Esophagus muscularis mucosa (tissue), 4 donors: ENCODE measurements around the gene FXYD2. TPM values are rescaled to one million over a fixed set of nuclear protein-coding genes. Genes with fewer than 3 reads are reported as not detected.

ENCODE experiments used
- DNase-seq: peaks from one replicate; pipeline ENCODE4 v3.0.0-alpha.2; 2017; ENCODE audit errors: extremely low spot score
- H3K27ac ChIP-seq, 4 donors: fragments of 200-600 bp; sonication (generic); replicated peaks in 1 of 4; 1 replicate in 3 of 4; 2 replicates in 1 of 4; pipeline ENCODE4 v1.5.1; 2016 to 2019; ENCODE audit warnings: mild to moderate bottlenecking in 1 of 4
- H3K27me3 ChIP-seq, 4 donors: fragments of 200-600 bp; sonication (generic); one replicate each; pipeline versions ENCODE4 v1.5.1 to v1.6.0; 2016 to 2019
- H3K36me3 ChIP-seq, 4 donors: fragments of 200-600 bp; sonication (generic); one replicate each; pipeline ENCODE4 v1.5.1; 2016 to 2019
- H3K4me1 ChIP-seq, 4 donors: fragments of 200-600 bp; sonication (generic); one replicate each; pipeline ENCODE4 v1.5.1; 2016 to 2019
- H3K4me3 ChIP-seq, 4 donors: fragments of 200-600 bp; sonication (generic); 1 replicate in 2 of 4; 2 replicates in 2 of 4; pipeline ENCODE4 v1.5.1; 2016 to 2019; ENCODE audit warnings: mild to moderate bottlenecking in 4 of 4, moderate library complexity in 1 of 4
- H3K9me3 ChIP-seq, 4 donors: fragments of 200-600 bp; sonication (generic); 1 replicate in 3 of 4; 2 replicates in 1 of 4; pipeline ENCODE4 v1.5.1; 2016 to 2019
- CTCF ChIP-seq, 3 experiments: fragments of 200-600 bp in 2 of 3; fragments of 450-650 bp in 1 of 3; sonication (generic) in 2 of 3; IDR thresholded peaks; one replicate each; pipeline ENCODE4 v1.5.1; 2017 to 2019; ENCODE audit warnings: antibody characterized with exemption in 3 of 3, mild to moderate bottlenecking in 2 of 3, moderate library complexity in 1 of 3
- EP300 ChIP-seq: sonication (generic); formaldehyde crosslinking; IDR thresholded peaks from one replicate; pipeline ENCODE4 v1.6.1; 2017; ENCODE audit warnings: antibody characterized with exemption
- POLR2A ChIP-seq: fragments of 450-650 bp; IDR thresholded peaks from one replicate; pipeline ENCODE4 v1.6.1; 2017; ENCODE audit warnings: antibody characterized with exemption, moderate library complexity, mild to moderate bottlenecking, low read depth
- POLR2AphosphoS5 ChIP-seq, 2 donors: sonication (generic); formaldehyde crosslinking; IDR thresholded peaks; one replicate each; pipeline ENCODE4 v1.6.1; 2017; ENCODE audit warnings: antibody characterized with exemption in 2 of 2
- WGBS: methylation state at CpG from one replicate; pipeline ENCODE4 v1.1.5; 2018; 5-methylcytosine and 5-hydroxymethylcytosine counted together
- intact Hi-C: fragments of 100-400 bp; cut with DNase I; formaldehyde crosslinking; loops from one replicate; pipeline ENCODE4 v1.15.1; 2023
- total RNA-seq, 4 donors: library from RNA; depleted of rRNA; stranded (reverse); fragments of >200 nt; gene quantifications; one replicate each; pipeline versions ENCODE4 v1.1.0 to v1.2.1, GENCODE V29; 2016

FXYD2 gene
- total RNA-seq, 4 donors from 2014 or later, result 0.52 to 5.8 (median 3.7) TPM

DNA sequence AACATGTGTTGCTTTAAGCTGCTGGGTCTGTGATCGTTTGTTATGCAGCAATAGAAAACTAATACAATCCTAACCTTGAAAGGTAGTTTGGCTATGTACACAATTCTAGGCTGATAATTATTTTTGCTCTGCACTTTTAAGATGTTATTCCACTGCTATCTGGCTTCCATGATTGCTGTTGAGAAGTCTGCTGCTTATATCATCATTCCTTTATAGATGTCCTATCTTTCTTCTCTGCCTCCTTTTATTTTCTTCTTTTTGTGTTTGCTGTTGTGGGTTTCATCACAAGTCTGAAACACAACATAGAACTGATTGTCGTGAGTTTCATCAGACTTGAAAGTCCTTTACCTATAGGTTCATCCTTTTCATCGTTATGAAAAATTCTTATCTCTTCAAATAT, 27.8 kb upstream of the FXYD2 start:
- no peaks in the 10 kb centered on the region for H3K36me3 ChIP-seq
- 62% methylated on average over 3 of the region's 3 CpGs for WGBS
- intact Hi-C loops, result no loop called here

GRCh38 chr11:117851852-117852251, 27.3 kb upstream of the FXYD2 start:
- Histone ChIP-seq H3K36me3 (no peaks in the 10 kb centered on the region), H3K9me3 (peaks cover 0 to 16% (median 11%) of the 10 kb centered on the region in 4 donors), H3K4me1 (peaks cover 0 to 5% (median 2%) of the 10 kb centered on the region in 4 donors), H3K4me3 (no peak overlapping the region), H3K27ac (peak overlapping the region in 1 of 4 donors; percentile 15), H3K27me3 (peaks cover 0 to 5% (median 0%) of the 10 kb centered on the region in 4 donors)
- WGBS, result 47% methylated on average over 3 of the region's 3 CpGs
- no peak for DNase-seq
- intact Hi-C loops, result no loop called here
- TF ChIP-seq POLR2A (no peak), CTCF (IDR thresholded peaks at IDR 0.05) (no peak), EP300 (no peak), POLR2AphosphoS5 (IDR thresholded peaks at IDR 0.05) (peak in 1 of 2 donors; percentile 31)

More for the DNA sequence above, 27.8 kb upstream of the FXYD2 start:
- Histone ChIP-seq H3K27me3 (peaks cover 0 to 5% (median 0%) of the 10 kb centered on the region in 4 donors), H3K4me1 (peaks cover 0 to 8% (median 2%) of the 10 kb centered on the region in 4 donors), H3K9me3 (peaks cover 0 to 16% (median 11%) of the 10 kb centered on the region in 4 donors), H3K4me3 (no peak overlapping the region), H3K27ac (no peak overlapping the region)
- TF ChIP-seq POLR2A (no peak), EP300 (no peak), POLR2AphosphoS5 (IDR thresholded peaks at IDR 0.05) (no peak), CTCF (IDR thresholded peaks at IDR 0.05) (no peak)
- DNase-seq, result no peak

DNA sequence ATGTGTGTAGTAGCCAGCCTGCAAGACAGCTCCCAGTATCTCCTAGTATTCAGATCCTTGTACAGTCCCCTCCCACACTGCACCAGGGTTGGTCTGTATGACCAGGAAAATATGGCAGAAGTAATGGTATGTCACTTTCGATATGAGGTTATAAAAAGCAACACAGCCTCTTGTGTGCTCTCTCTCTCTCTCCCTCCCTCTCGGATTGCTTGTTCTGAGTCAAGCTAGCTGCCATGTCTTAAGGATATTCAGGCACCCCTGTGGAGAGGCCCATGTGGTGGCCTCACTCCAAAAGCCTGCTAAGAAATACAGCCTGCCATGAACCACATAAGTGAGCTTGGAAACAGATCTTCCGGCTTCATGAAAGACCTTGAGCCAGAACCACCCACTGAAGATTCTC, 26.6 kb upstream of the FXYD2 start:
- intact Hi-C loops, result no loop called here
- no peak overlapping the region for H3K27ac ChIP-seq

GRCh38 chr11:117849781-117850414, 25.4 kb upstream of the FXYD2 start:
- no peak for DNase-seq
- intact Hi-C loops, result loop anchor here (5.0 to 10.0 kb wide), 2 partner anchors 52 to 205 kb away; no protein-coding TSS in a partner anchor
- no peak overlapping the region for H3K27ac ChIP-seq

More for the DNA sequence above, 26.6 kb upstream of the FXYD2 start:
- DNase-seq, result no peak
- Histone ChIP-seq H3K27me3 (no peaks in the 10 kb centered on the region), H3K4me1 (peaks cover 0 to 5% (median 2%) of the 10 kb centered on the region in 4 donors), H3K36me3 (no peaks in the 10 kb centered on the region), H3K4me3 (no peak overlapping the region), H3K9me3 (peaks cover 0 to 16% (median 11%) of the 10 kb centered on the region in 4 donors)
- 44% methylated on average over 3 of the region's 3 CpGs for WGBS
- TF ChIP-seq POLR2A (no peak), POLR2AphosphoS5 (IDR thresholded peaks at IDR 0.05) (no peak)

GRCh38 chr11:117843666-117844484, 19.3 kb upstream of the FXYD2 start:
- no peak overlapping the region for H3K27ac ChIP-seq
- no peaks in the 10 kb centered on the region for H3K27me3 ChIP-seq
- TF ChIP-seq EP300, result no peak
- peak; percentile 99 to 100 (median 99) for TF ChIP-seq CTCF (IDR thresholded peaks at IDR 0.05)
- H3K9me3 ChIP-seq, result no peaks in the 10 kb centered on the region
- no peak overlapping the region for H3K4me3 ChIP-seq
- intact Hi-C loops, result loop anchor here (10.0 kb wide), 1 partner anchor 211 kb away; no protein-coding TSS in a partner anchor
- peaks cover 0 to 23% (median 15%) of the 10 kb centered on the region in 4 donors for H3K36me3 ChIP-seq
- H3K4me1 ChIP-seq, result peaks cover 9 to 20% (median 14%) of the 10 kb centered on the region in 4 donors
- WGBS, result 23% methylated on average over 9 of the region's 9 CpGs
- DNase-seq, result no peak

More at GRCh38 chr11:117849781-117850414, 25.4 kb upstream of the FXYD2 start:
- TF ChIP-seq POLR2A (no peak), POLR2AphosphoS5 (IDR thresholded peaks at IDR 0.05) (no peak)
- no peaks in the 10 kb centered on the region for H3K36me3 ChIP-seq
- no peak overlapping the region for H3K4me3 ChIP-seq
- peaks cover 0 to 5% (median 2%) of the 10 kb centered on the region in 4 donors for H3K4me1 ChIP-seq
- WGBS, result 83% methylated on average over 6 of the region's 6 CpGs
- no peaks in the 10 kb centered on the region for H3K27me3 ChIP-seq
- peaks cover 0 to 16% (median 11%) of the 10 kb centered on the region in 4 donors for H3K9me3 ChIP-seq
